Lung (tissue), 12 donors: ENCODE measurements around the gene XYLB. TPM values are rescaled to one million over a fixed set of nuclear protein-coding genes. Genes with fewer than 3 reads are reported as not detected.

ENCODE experiments used
- ATAC-seq: fragments of 200-7000 bp; cut with Tn5 transposase; one replicate; pipeline ENCODE4 v1.9.1; 2020; ENCODE audit warnings: moderate number of reproducible peaks; ENCODE audit not compliant: insufficient read depth, low FRiP score
- DNase-seq, 3 donors: peaks; one replicate each; pipeline ENCODE4 v3.0.0-alpha.2; 2013 to 2017
- H3K27ac ChIP-seq, 2 donors: one replicate each; pipeline ENCODE4 v1.5.1; 2013; ENCODE audit warnings: mild to moderate bottlenecking in 2 of 2, moderate library complexity in 2 of 2, control low read depth in 1 of 2, inconsistent platforms in 1 of 2, low read depth in 1 of 2, low read length in 1 of 2
- H3K27me3 ChIP-seq, 3 donors: one replicate each; pipeline ENCODE4 v1.5.1; 2013; ENCODE audit warnings: low read length in 2 of 3; ENCODE audit not compliant: control insufficient read depth in 3 of 3, insufficient read depth in 3 of 3
- H3K36me3 ChIP-seq, 4 donors: one replicate each; pipeline ENCODE4 v1.5.1; 2013; ENCODE audit warnings: low read length in 4 of 4, mild to moderate bottlenecking in 1 of 4, moderate library complexity in 1 of 4; ENCODE audit not compliant: control insufficient read depth in 4 of 4, insufficient read depth in 4 of 4
- H3K4me1 ChIP-seq, 5 donors: one replicate each; pipeline ENCODE4 v1.5.1; 2013; ENCODE audit warnings: low read length in 5 of 5, mild to moderate bottlenecking in 2 of 5, moderate library complexity in 1 of 5; ENCODE audit not compliant: control insufficient read depth in 5 of 5, insufficient read depth in 5 of 5
- H3K4me3 ChIP-seq: one replicate; pipeline ENCODE4 v1.5.1; 2013; ENCODE audit warnings: mild to moderate bottlenecking, control low read depth, moderate library complexity
- H3K9ac ChIP-seq, 2 donors: one replicate each; pipeline ENCODE4 v1.5.1; 2013; ENCODE audit warnings: low read length in 2 of 2, control low read depth in 1 of 2; ENCODE audit not compliant: insufficient read depth in 1 of 2
- H3K9me3 ChIP-seq, 4 donors: one replicate each; pipeline ENCODE4 v1.5.1; 2013; ENCODE audit warnings: low read length in 3 of 4, mild to moderate bottlenecking in 1 of 4, moderate library complexity in 1 of 4; ENCODE audit not compliant: control insufficient read depth in 4 of 4, insufficient read depth in 3 of 4
- WGBS, 2 donors: extraction: QIAGEN DNeasy Blood & Tissue Kit; methylation state at CpG; one replicate each; pipeline ENCODE4 v1.1.7; 2013; 5-methylcytosine and 5-hydroxymethylcytosine counted together
- polyA plus RNA-seq, 2 donors: library from polyadenylated mRNA; stranded (reverse); fragments of 200-250 nt; gene quantifications; one replicate each; pipeline ENCODE4 v1.2.1, GENCODE V29; 2013
- total RNA-seq, 2 donors: library from RNA; depleted of rRNA in 1 of 2; stranded (reverse); fragments of >200 nt in 1 of 2; gene quantifications; one replicate each; pipeline ENCODE4 v1.2.1, GENCODE V29; 2014 to 2021
- TF ChIP-seq, protein P1 (sequence below): IDR thresholded peaks from 2 replicates; pipeline ENCODE4 v1.5.1; 2012; ENCODE audit warnings: mild to moderate bottlenecking; ENCODE audit errors: control extremely low read depth, extremely low read depth
- donor health status: control.
- donor health status: control.
- donor health status: Bipolar disorder and iron deficiency.
- donor health status: healthy.
- donor health status: DM: yes; HTN: yes; CAD: no.

XYLB gene
- total and polyA plus RNA-seq, 4 donors: 0.89 to 5.8 (median 3.2) TPM

DNA sequence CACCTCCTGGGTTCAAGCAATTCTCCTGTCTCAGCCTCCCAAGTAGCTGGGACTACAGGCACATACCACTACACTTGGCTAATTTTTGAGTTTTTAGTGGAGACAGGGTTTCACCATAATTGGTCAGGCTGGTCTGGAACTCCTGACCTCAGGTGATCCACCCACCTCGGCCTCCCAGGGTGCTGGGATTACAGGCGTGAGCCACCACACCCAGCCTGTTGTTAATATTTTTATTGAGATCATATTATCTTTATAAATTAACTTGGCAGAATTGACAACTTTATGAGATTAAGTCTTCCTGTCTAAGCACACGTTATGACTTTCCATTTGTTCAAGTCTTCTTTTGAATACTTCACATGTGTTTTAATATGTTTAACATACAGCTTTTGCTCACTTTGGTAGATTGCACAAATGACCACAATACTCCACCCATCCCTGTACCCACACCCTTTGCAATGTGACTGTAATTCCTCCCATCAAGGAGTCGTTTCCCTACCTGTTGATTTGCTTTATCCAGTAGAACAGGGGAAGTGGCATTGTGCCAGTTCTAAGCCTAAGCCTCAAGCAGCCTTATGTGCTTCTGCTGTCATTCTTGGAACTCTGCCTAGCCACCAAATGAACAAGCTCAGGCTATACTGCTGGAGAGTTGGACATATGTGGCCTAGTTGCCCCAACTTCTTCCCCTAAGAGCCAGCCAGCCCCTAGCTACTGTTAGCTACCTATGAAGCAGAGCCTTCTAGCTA lies 8.2 kb downstream of the XYLB start:
- H3K9me3 ChIP-seq: no peaks in the 10 kb centered on the region
- no peak overlapping the region for H3K4me3 ChIP-seq
- no peak overlapping the region for H3K27ac ChIP-seq
- ATAC-seq (no peak), DNase-seq (peak; percentile 36 to 83 (median 68))
- peaks cover 0 to 9% (median under 1%) of the 10 kb centered on the region in 4 donors for H3K36me3 ChIP-seq
- WGBS, 2 donors: 66 to 70% methylated on average over 4 of the region's 4 CpGs
- H3K9ac ChIP-seq: no peak overlapping the region
- H3K4me1 ChIP-seq: peaks cover 0 to 3% (median 0%) of the 10 kb centered on the region in 5 donors
- TF ChIP-seq, protein P1, sequence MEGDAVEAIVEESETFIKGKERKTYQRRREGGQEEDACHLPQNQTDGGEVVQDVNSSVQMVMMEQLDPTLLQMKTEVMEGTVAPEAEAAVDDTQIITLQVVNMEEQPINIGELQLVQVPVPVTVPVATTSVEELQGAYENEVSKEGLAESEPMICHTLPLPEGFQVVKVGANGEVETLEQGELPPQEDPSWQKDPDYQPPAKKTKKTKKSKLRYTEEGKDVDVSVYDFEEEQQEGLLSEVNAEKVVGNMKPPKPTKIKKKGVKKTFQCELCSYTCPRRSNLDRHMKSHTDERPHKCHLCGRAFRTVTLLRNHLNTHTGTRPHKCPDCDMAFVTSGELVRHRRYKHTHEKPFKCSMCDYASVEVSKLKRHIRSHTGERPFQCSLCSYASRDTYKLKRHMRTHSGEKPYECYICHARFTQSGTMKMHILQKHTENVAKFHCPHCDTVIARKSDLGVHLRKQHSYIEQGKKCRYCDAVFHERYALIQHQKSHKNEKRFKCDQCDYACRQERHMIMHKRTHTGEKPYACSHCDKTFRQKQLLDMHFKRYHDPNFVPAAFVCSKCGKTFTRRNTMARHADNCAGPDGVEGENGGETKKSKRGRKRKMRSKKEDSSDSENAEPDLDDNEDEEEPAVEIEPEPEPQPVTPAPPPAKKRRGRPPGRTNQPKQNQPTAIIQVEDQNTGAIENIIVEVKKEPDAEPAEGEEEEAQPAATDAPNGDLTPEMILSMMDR: no peak
- no peaks in the 10 kb centered on the region for H3K27me3 ChIP-seq

DNA sequence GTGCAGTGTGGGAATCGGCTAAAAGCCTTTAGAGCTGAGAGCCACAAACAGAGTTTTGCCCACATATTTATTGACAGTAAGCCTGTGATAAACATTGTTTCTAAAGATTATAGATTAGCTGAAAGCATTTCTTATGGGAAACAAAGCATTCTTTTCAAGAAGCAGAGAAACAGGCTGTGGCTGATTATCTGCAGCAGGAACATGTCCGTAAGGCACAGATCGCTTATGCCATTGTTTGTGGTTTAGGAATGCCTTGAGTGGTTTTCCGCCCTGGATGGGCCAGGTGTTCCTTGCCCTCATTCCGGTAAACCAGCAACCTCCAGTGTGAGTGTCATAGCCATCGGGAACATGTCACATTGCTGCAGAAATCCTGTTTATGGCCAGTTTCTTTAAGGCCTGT lies 12.5 kb downstream of the XYLB start:
- ATAC-seq: no peak
- Histone ChIP-seq H3K27ac (no peak overlapping the region), H3K4me1 (peaks cover 0 to 3% (median 0%) of the 10 kb centered on the region in 5 donors), H3K9me3 (no peaks in the 10 kb centered on the region), H3K4me3 (no peak overlapping the region), H3K27me3 (no peaks in the 10 kb centered on the region), H3K36me3 (peaks cover 0 to 9% (median under 1%) of the 10 kb centered on the region in 4 donors), H3K9ac (no peak overlapping the region)
- 96 to 97% methylated on average over 6 of the region's 6 CpGs for WGBS, 2 donors
- TF ChIP-seq, protein P1: no peak
- DNase-seq: no peak

DNA sequence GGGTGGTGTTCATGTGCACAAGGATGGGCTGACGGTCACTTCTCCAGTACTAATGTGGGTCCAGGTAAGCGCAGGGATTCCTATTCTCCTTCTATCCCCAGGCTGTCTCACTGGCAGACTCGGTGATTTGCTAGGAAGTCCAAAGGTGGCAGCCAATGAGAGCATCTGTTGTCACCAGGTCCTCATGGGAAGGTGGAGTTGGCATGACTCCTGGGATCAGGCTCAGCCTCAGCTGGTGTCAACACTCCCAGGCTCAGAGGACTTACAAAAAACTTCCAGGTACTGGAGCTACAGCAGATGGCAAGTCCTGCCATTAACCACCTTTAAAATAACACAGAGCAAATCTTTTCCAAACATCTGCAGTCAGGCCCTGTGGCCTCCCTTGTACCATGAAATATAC lies 13.8 kb downstream of the XYLB start:
- TF ChIP-seq, protein P1: no peak
- ATAC-seq: no peak
- no peak overlapping the region for H3K9ac ChIP-seq
- H3K27ac ChIP-seq: no peak overlapping the region
- H3K27me3 ChIP-seq: no peaks in the 10 kb centered on the region
- no peak overlapping the region for H3K4me3 ChIP-seq
- peaks cover 0 to 9% (median 3%) of the 10 kb centered on the region in 4 donors for H3K36me3 ChIP-seq
- WGBS, 2 donors: 79 to 95% methylated on average over 3 of the region's 3 CpGs
- no peaks in the 10 kb centered on the region for H3K4me1 ChIP-seq
- DNase-seq: no peak
- H3K9me3 ChIP-seq: no peaks in the 10 kb centered on the region

DNA sequence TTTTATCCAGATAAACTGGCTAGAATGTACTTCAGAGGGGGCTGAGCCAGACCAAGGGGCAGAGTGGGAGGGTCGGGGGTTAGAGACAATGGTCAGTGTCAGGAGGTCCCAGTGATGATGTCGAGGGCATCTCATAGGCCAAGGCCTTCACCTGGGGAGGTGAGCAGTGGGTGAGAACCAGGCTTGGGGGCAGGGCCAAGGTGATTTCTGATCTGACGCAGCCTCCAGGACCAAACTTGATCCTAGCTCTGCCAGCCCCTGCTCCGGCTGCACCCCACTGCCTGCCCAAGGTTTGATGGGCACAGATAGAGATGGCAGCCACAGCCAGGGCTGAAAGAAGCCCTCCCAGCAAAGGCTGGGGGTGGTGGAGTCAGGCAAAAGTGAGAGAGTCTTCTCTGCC lies 14.9 kb downstream of the XYLB start:
- DNase-seq (no peak), ATAC-seq (no peak)
- TF ChIP-seq, protein P1: no peak
- no peaks in the 10 kb centered on the region for H3K27me3 ChIP-seq
- no peak overlapping the region for H3K4me3 ChIP-seq
- H3K36me3 ChIP-seq: peaks cover 0 to 10% (median 4%) of the 10 kb centered on the region in 4 donors
- peaks cover 0 to 2% (median 0%) of the 10 kb centered on the region in 4 donors for H3K9me3 ChIP-seq
- no peak overlapping the region for H3K27ac ChIP-seq
- no peaks in the 10 kb centered on the region for H3K4me1 ChIP-seq
- H3K9ac ChIP-seq: no peak overlapping the region
- WGBS, 2 donors: 72 to 85% methylated on average over 4 of the region's 4 CpGs
